Measurements from ENCODE around the gene DCST2.

DNA sequence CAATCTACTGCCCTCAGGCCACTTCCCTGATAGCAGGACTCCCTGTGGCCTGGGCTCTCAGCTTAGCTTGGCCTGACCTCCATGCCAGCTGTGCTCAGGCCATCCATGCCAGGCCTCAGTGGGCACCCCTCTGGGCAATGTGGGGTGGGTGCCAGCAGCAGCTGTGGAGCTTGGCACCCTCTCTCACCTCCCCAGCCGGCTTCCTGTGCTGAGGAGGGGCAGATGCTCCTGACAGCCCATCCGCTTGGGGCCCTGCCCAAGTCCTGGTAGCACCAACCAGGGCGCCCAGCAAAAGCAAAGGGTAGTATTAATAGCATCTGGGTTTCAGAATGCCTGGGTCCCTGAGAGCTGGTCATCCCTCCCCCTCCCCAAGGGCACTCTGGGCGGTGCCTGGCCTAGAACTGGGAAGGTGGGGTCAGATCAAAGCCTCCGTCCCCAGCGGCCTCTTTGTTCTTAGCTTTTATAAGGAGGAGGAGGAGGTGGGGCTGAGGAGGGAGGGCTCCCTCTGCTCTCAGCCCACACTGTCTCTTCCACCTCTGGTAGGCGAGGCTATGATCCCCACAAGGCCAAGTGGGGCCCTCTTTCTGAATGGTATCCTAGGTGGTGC lies 36.1 kb upstream of the DCST2 start:
- no peak for TF ChIP-seq POLR2A (IDR thresholded peaks at IDR 0.05)
- TF ChIP-seq, protein P1, sequence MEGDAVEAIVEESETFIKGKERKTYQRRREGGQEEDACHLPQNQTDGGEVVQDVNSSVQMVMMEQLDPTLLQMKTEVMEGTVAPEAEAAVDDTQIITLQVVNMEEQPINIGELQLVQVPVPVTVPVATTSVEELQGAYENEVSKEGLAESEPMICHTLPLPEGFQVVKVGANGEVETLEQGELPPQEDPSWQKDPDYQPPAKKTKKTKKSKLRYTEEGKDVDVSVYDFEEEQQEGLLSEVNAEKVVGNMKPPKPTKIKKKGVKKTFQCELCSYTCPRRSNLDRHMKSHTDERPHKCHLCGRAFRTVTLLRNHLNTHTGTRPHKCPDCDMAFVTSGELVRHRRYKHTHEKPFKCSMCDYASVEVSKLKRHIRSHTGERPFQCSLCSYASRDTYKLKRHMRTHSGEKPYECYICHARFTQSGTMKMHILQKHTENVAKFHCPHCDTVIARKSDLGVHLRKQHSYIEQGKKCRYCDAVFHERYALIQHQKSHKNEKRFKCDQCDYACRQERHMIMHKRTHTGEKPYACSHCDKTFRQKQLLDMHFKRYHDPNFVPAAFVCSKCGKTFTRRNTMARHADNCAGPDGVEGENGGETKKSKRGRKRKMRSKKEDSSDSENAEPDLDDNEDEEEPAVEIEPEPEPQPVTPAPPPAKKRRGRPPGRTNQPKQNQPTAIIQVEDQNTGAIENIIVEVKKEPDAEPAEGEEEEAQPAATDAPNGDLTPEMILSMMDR (IDR thresholded peaks at IDR 0.05), result no peak

Data from heart left ventricle (tissue), 13 donors.